ENCODE measurements around the gene SMYD3.
"Not testable (repeated sequence)": the region's sequence is repeated elsewhere in the genome, so short reads cannot be mapped to it uniquely, and the experiment has no call there.

Gene SMYD3

GRCh38 chr1:246083416-246083815, 423.7 kb downstream of the SMYD3 start:
- DNase-seq = no peak

- DNase-seq = no peak
Observed at GRCh38 chr1:246081856-246082668, 425.0 kb downstream of the SMYD3 start.

GRCh38 chr1:246081138-246081702, 425.9 kb downstream of the SMYD3 start:
- no peak for DNase-seq

- DNase-seq = no peak
Observed at GRCh38 chr1:246080031-246080430, 427.0 kb downstream of the SMYD3 start.

- DNase-seq = no peak
Observed at GRCh38 chr1:246078888-246079252, 428.2 kb downstream of the SMYD3 start.

GRCh38 chr1:246078126-246078887, 428.8 kb downstream of the SMYD3 start:
- DNase-seq = no peak

- no peak for DNase-seq
Observed at GRCh38 chr1:246077476-246077875, 429.6 kb downstream of the SMYD3 start.

GRCh38 chr1:246074421-246074820, 432.7 kb downstream of the SMYD3 start:
- no peak for DNase-seq

- DNase-seq = no peak
Observed at GRCh38 chr1:246072456-246072955, 434.6 kb downstream of the SMYD3 start.

GRCh38 chr1:246071981-246072380, 435.1 kb downstream of the SMYD3 start:
- DNase-seq = not testable (repeated sequence)

- DNase-seq = not testable (repeated sequence)
Observed at GRCh38 chr1:246071561-246071960, 435.5 kb downstream of the SMYD3 start.

GRCh38 chr1:246069581-246069980, 437.5 kb downstream of the SMYD3 start:
- no peak for DNase-seq

GRCh38 chr1:246068619-246069509, 438.2 kb downstream of the SMYD3 start:
- DNase-seq = no peak

- DNase-seq = no peak
Observed at GRCh38 chr1:246068217-246068512, 438.9 kb downstream of the SMYD3 start.

- DNase-seq = no peak
Observed at GRCh38 chr1:246067432-246068216, 439.5 kb downstream of the SMYD3 start.

GRCh38 chr1:246066573-246066972, 440.5 kb downstream of the SMYD3 start:
- DNase-seq = no peak

- DNase-seq = no peak
Observed at GRCh38 chr1:246065592-246065991, 441.5 kb downstream of the SMYD3 start.

- DNase-seq = no peak
Observed at GRCh38 chr1:246064891-246065290, 442.2 kb downstream of the SMYD3 start.

GRCh38 chr1:246063013-246063616, 444.0 kb downstream of the SMYD3 start:
- DNase-seq = no peak

GRCh38 chr1:246058466-246058865, 448.6 kb downstream of the SMYD3 start:
- DNase-seq = no peak

GRCh38 chr1:246052603-246053002, 454.5 kb downstream of the SMYD3 start:
- DNase-seq = no peak

Data from activated effector memory CD4-positive, alpha-beta T cell treated with Interleukin-2 at 50 U/mL for 16 hours (primary cell).